ENCODE measurements around the gene VSTM4. TPM values are rescaled to one million over a fixed set of nuclear protein-coding genes. Genes with fewer than 3 reads are reported as not detected.

VSTM4 gene
- total and polyA plus RNA-seq, 3 donors from 2014 or later: 25.6 to 35.8 (median 26.0) TPM

GRCh38 chr10:49044293-49045193 lies 70.8 kb downstream of the VSTM4 start:
- H3K4me3 ChIP-seq: no peak overlapping the region
- no peak for DNase-seq
- TF ChIP-seq POLR2A (IDR thresholded peaks at IDR 0.05): no peak
- no peak for TF ChIP-seq CTCF (IDR thresholded peaks at IDR 0.05)
- no peak overlapping the region for H3K27ac ChIP-seq
- no peaks in the 10 kb centered on the region for H3K27me3 ChIP-seq
- H3K4me1 ChIP-seq: no peaks in the 10 kb centered on the region
- H3K9me3 ChIP-seq: no peaks in the 10 kb centered on the region
- no peaks in the 10 kb centered on the region for H3K36me3 ChIP-seq (ENCODE audit: low read depth, missing control alignments)
- 71 to 86% methylated on average over 5 of the region's 5 CpGs for WGBS, 2 donors
- intact Hi-C loops (cut with DNase I; ENCODE audit: low total_unique reads): no loop called here

- Histone ChIP-seq H3K4me1 (no peaks in the 10 kb centered on the region), H3K27ac (no peak overlapping the region), H3K4me3 (no peak overlapping the region), H3K36me3 (ENCODE audit: low read depth, missing control alignments) (no peaks in the 10 kb centered on the region), H3K9me3 (no peaks in the 10 kb centered on the region), H3K27me3 (no peaks in the 10 kb centered on the region)
- intact Hi-C loops (cut with DNase I; ENCODE audit: low total_unique reads): no loop called here
- TF ChIP-seq CTCF (IDR thresholded peaks at IDR 0.05): no peak
- TF ChIP-seq POLR2A (IDR thresholded peaks at IDR 0.05): no peak
- WGBS, 2 donors: 85 to 92% methylated on average over 4 of the region's 4 CpGs
- DNase-seq: no peak
These were observed 74.7 kb downstream of the VSTM4 start for GRCh38 chr10:49040601-49041000.

GRCh38 chr10:49039409-49039808 lies 75.9 kb downstream of the VSTM4 start:
- Histone ChIP-seq H3K36me3 (ENCODE audit: low read depth, missing control alignments) (no peaks in the 10 kb centered on the region), H3K27ac (no peak overlapping the region), H3K4me3 (no peak overlapping the region), H3K27me3 (no peaks in the 10 kb centered on the region), H3K4me1 (no peaks in the 10 kb centered on the region), H3K9me3 (no peaks in the 10 kb centered on the region)
- intact Hi-C loops (cut with DNase I; ENCODE audit: low total_unique reads): no loop called here
- no peak for DNase-seq
- 88 to 94% methylated on average over 7 of the region's 7 CpGs for WGBS, 2 donors
- TF ChIP-seq POLR2A (IDR thresholded peaks at IDR 0.05) (no peak), CTCF (IDR thresholded peaks at IDR 0.05) (no peak)

GRCh38 chr10:49038711-49039110 lies 76.6 kb downstream of the VSTM4 start:
- no peak for DNase-seq
- Histone ChIP-seq H3K4me3 (no peak overlapping the region), H3K27me3 (no peaks in the 10 kb centered on the region), H3K4me1 (no peaks in the 10 kb centered on the region), H3K27ac (no peak overlapping the region), H3K9me3 (no peaks in the 10 kb centered on the region), H3K36me3 (ENCODE audit: low read depth, missing control alignments) (no peaks in the 10 kb centered on the region)
- WGBS, 2 donors: 95 to 96% methylated on average over 4 to 5 of the region's 5 CpGs
- TF ChIP-seq CTCF (IDR thresholded peaks at IDR 0.05): no peak
- TF ChIP-seq POLR2A (IDR thresholded peaks at IDR 0.05): no peak
- intact Hi-C loops (cut with DNase I; ENCODE audit: low total_unique reads): no loop called here

GRCh38 chr10:49037187-49037586 lies 78.1 kb downstream of the VSTM4 start:
- no peaks in the 10 kb centered on the region for H3K4me1 ChIP-seq
- H3K36me3 ChIP-seq (ENCODE audit: low read depth, missing control alignments): no peaks in the 10 kb centered on the region
- intact Hi-C loops (cut with DNase I; ENCODE audit: low total_unique reads): no loop called here
- H3K27me3 ChIP-seq: no peaks in the 10 kb centered on the region
- H3K27ac ChIP-seq: no peak overlapping the region
- 88 to 92% methylated on average over 7 of the region's 7 CpGs for WGBS, 2 donors
- no peaks in the 10 kb centered on the region for H3K9me3 ChIP-seq
- no peak for DNase-seq
- TF ChIP-seq CTCF (IDR thresholded peaks at IDR 0.05): no peak
- no peak for TF ChIP-seq POLR2A (IDR thresholded peaks at IDR 0.05)
- H3K4me3 ChIP-seq: no peak overlapping the region

All from testis (tissue), 3 donors.